GM21825 (cell line): ENCODE results near the gene FRMPD2.
"Not testable (repeated sequence)": the region's sequence is repeated elsewhere in the genome, so short reads cannot be mapped to it uniquely, and the experiment has no call there.

ENCODE experiments used
- ATAC-seq: cut with Tn5 transposase; IDR thresholded peaks from one replicate; pipeline ENCODE4 v1.9.1; 2021; ENCODE audit warnings: mild to moderate bottlenecking, moderate library complexity; ENCODE audit not compliant: unreplicated experiment

FRMPD2 gene

GRCh38 chr10:48143721-48144642 is 130.5 kb downstream of the FRMPD2 start:
- not testable (repeated sequence) for ATAC-seq

- ATAC-seq = not testable (repeated sequence)
Measured at GRCh38 chr10:48140949-48141348, 133.5 kb downstream of the FRMPD2 start.

DNA sequence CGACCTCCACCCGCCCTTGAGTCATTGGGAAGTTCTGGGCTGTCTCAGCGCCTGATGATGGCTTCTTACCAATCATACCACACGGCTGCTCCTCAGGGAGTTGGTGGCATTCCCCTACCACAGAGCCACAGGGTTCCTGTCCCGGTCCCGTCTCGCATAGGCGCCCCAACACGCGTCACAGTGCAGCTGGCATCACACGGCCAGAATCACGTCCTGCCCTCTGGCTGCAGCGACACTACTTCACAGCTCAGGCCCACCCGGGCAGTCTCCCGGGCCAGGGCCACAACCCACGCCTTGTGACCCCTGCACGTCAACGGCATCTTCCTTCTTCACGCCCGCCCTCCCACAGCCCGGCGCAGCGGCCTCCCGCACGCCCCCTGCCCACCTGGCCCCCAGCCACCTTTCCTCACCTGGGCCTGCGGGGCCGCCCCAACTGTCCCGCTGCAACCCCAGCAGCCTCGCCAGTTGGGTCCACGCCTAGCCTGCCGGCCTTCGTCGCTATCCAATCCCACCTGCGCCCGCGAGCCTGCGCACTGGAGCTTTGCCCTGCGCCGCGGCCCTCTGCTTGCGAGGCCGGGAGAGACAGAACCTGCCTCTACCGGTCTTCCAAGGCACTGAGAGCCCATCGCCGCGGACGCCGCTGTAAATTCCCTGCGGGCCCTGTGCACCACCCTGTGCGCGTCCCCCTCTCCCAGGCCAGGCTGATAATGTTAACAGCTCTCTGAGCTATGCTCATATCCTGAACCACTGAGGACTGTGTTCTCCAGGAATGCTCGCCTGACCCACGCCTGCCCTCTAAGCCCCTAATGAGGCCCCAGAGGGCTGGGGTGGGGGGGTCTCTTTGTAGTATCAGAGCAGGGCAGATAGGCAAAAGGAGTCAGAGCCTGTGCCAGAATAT is 134.3 kb downstream of the FRMPD2 start:
- not testable (repeated sequence) for ATAC-seq

DNA sequence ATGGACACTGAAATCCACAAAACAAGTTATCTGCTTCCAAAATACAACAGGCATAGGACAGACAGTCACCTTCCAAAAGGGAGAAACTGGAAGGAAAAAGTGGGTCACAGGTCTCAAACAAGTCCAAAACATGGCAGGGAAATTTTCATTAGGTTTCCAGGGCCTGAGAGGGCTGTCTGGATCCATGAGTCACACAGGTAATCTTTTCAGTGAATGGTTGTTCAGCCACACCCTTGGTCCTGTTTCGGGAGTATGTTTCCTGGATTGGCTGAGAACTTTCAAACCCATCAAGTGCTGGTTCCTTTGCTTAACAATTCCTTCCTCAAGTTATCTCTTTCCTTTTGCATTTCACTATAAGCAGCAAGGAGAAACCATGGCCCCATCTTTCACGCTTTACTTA is 145.5 kb downstream of the FRMPD2 start:
- not testable (repeated sequence) for ATAC-seq

GRCh38 chr10:48126251-48126650 is 148.2 kb downstream of the FRMPD2 start:
- not testable (repeated sequence) for ATAC-seq

DNA sequence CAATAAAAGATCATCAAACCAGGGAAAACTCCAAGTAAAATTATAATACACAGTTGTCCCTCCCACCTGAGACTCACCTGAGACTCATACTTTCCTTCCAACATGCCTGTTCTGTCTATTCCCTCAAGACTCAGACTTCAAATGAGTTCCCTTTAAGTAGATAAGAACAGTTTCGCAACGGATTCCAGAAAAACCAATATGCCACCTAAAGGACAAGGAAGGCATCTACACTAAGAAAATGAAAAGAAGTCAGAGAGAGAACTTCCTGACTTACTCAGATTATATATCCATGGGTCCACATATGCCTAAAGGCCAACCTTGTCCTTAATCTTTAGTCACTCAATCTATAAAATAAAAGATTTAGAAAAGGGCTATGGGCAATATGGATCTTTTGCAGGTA is 148.9 kb downstream of the FRMPD2 start:
- ATAC-seq = not testable (repeated sequence)

- not testable (repeated sequence) for ATAC-seq
Measured at GRCh38 chr10:48122618-48123017, 151.9 kb downstream of the FRMPD2 start.

- ATAC-seq = not testable (repeated sequence)
Measured at GRCh38 chr10:48110277-48110676, 164.2 kb downstream of the FRMPD2 start.
